ENCODE data around the gene EXT2.

DNA sequence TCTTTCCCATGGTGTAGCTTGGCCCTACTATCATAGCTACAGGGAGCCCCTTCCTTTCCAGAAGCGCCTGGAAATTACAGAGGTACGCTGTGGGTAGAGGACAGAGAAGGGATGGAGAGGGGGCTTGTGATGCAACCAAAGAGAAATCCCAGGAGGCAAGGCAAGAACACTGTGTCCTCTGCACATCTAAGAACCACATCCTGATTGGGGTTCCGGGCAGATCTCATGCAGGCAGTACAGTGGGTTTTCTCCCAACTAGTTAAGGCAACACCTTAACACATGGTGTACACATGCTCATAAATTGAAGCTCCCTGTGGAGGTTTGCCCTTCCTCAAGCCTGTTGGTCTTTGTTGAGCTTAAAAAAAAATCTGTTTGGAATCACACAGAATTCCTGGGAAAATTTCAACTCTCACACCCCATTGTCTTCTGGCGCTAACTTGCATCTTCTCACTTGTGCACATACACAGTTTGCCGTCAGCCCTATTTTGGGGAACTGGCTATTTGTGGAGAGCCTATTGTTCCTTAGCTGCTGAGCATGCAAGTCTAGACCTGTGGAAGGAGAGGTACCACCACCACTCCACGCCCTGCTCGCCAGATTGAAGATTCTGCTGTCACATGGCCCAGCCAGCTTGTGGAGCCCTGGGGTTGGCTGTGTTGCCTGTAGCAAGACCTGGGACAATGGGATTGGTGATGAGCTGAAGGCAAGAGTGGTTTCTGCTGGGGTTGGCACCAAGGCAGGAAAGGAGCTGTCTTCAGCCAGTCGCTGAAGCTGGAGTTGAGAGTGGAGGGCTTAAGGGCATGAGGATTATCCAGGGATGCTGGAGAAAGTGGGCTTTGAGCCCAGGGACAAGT, 162.1 kb downstream of the EXT2 start:
- TF ChIP-seq, protein P1, sequence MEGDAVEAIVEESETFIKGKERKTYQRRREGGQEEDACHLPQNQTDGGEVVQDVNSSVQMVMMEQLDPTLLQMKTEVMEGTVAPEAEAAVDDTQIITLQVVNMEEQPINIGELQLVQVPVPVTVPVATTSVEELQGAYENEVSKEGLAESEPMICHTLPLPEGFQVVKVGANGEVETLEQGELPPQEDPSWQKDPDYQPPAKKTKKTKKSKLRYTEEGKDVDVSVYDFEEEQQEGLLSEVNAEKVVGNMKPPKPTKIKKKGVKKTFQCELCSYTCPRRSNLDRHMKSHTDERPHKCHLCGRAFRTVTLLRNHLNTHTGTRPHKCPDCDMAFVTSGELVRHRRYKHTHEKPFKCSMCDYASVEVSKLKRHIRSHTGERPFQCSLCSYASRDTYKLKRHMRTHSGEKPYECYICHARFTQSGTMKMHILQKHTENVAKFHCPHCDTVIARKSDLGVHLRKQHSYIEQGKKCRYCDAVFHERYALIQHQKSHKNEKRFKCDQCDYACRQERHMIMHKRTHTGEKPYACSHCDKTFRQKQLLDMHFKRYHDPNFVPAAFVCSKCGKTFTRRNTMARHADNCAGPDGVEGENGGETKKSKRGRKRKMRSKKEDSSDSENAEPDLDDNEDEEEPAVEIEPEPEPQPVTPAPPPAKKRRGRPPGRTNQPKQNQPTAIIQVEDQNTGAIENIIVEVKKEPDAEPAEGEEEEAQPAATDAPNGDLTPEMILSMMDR (IDR thresholded peaks at IDR 0.05; ENCODE audit: low read length), result no peak
- no peak for TF ChIP-seq EZH2 (optimal IDR thresholded peaks at IDR 0.05; ENCODE audit: low read depth, low read length)
- no peak for TF ChIP-seq EZH2phosphoT487 (IDR thresholded peaks at IDR 0.05; ENCODE audit: low read length)

All from MM.1S (cell line).